CD4-positive, alpha-beta T cell treated with Interleukin-17A for 1 hour (primary cell): ENCODE measurements around the gene MED12.
A peak's percentile ranks its signal among the peaks of the same experiment; 100 is the strongest.
"Not testable (repeated sequence)": the region's sequence is repeated elsewhere in the genome, so short reads cannot be mapped to it uniquely, and the experiment has no call there.

Experiments used
- DNase-seq: peaks from one replicate; pipeline ENCODE4 v3.0.0-alpha.2; 2020

MED12 gene

GRCh38 chrX:71166461-71166860, 48.1 kb downstream of the MED12 start:
- no peak for DNase-seq

- DNase-seq, result no peak
Measured at GRCh38 chrX:71167031-71167781, 48.8 kb downstream of the MED12 start.

- DNase-seq, result no peak
Measured at GRCh38 chrX:71168134-71168533, 49.7 kb downstream of the MED12 start.

GRCh38 chrX:71169586-71169985, 51.2 kb downstream of the MED12 start:
- DNase-seq, result no peak

GRCh38 chrX:71170660-71171059, 52.3 kb downstream of the MED12 start:
- DNase-seq, result no peak

- DNase-seq, result no peak
Measured at GRCh38 chrX:71171110-71171801, 52.9 kb downstream of the MED12 start.

- DNase-seq, result no peak
Measured at GRCh38 chrX:71173440-71173839, 55.0 kb downstream of the MED12 start.

- no peak for DNase-seq
Measured at GRCh38 chrX:71174795-71175194, 56.4 kb downstream of the MED12 start.

GRCh38 chrX:71175531-71175930, 57.1 kb downstream of the MED12 start:
- DNase-seq, result no peak

- DNase-seq, result no peak
Measured at GRCh38 chrX:71177327-71177726, 58.9 kb downstream of the MED12 start.

- peak; percentile 62 for DNase-seq
Measured at GRCh38 chrX:71178908-71179307, 60.5 kb downstream of the MED12 start.

- not testable (repeated sequence) for DNase-seq
Measured at GRCh38 chrX:71180579-71181265, 62.3 kb downstream of the MED12 start.

- peak; percentile 74 for DNase-seq
Measured at GRCh38 chrX:71181558-71181909, 63.1 kb downstream of the MED12 start.

- DNase-seq, result peak; percentile 91
Measured at GRCh38 chrX:71181910-71182799, 63.8 kb downstream of the MED12 start.

- DNase-seq, result no peak
Measured at GRCh38 chrX:71182871-71183270, 64.5 kb downstream of the MED12 start.

- DNase-seq, result no peak
Measured at GRCh38 chrX:71183341-71183740, 64.9 kb downstream of the MED12 start.

GRCh38 chrX:71184092-71184491, 65.7 kb downstream of the MED12 start:
- DNase-seq, result no peak

GRCh38 chrX:71184803-71185495, 66.6 kb downstream of the MED12 start:
- DNase-seq, result no peak

- DNase-seq, result no peak
Measured at GRCh38 chrX:71191248-71191647, 72.9 kb downstream of the MED12 start.
